Ascending aorta (tissue), 2 donors: ENCODE results near the gene PSAPL1. TPM values are rescaled to one million over a fixed set of nuclear protein-coding genes. Genes with fewer than 3 reads are reported as not detected.
"Not testable (repeated sequence)": the region's sequence is repeated elsewhere in the genome, so short reads cannot be mapped to it uniquely, and the experiment has no call there.

Experiments
- DNase-seq, 2 donors: peaks; one replicate each; pipeline ENCODE4 v3.0.0-alpha.2; 2019; ENCODE audit warnings: low spot score in 2 of 2
- H3K27ac ChIP-seq, 2 donors: fragments of 200-600 bp; sonication (generic); one replicate each; pipeline ENCODE4 v1.5.1; 2016 to 2017; ENCODE audit warnings: mild to moderate bottlenecking in 1 of 2
- H3K27me3 ChIP-seq: fragments of 200-600 bp; sonication (generic); one replicate; pipeline ENCODE4 v1.5.1; 2017
- H3K36me3 ChIP-seq, 2 donors: fragments of 200-600 bp; sonication (generic); one replicate each; pipeline ENCODE4 v1.5.1; 2016
- H3K4me1 ChIP-seq, 2 donors: fragments of 200-600 bp; sonication (generic); one replicate each; pipeline ENCODE4 v1.5.1; 2016 to 2017; ENCODE audit warnings: mild to moderate bottlenecking in 1 of 2
- H3K4me3 ChIP-seq, 2 donors: fragments of 200-600 bp; sonication (generic); one replicate each; pipeline ENCODE4 v1.5.1; 2016 to 2017; ENCODE audit warnings: mild to moderate bottlenecking in 1 of 2
- H3K9me3 ChIP-seq, 2 donors: fragments of 200-600 bp; sonication (generic); one replicate each; pipeline ENCODE4 v1.5.1; 2016
- intact Hi-C: fragments of 100-400 bp; cut with DNase I; formaldehyde crosslinking; loops from one replicate; pipeline ENCODE4 v1.15.1; 2023
- total RNA-seq: library from RNA; depleted of rRNA; stranded (reverse); fragments of >200 nt; gene quantifications from one replicate; pipeline ENCODE4 v1.1.0, GENCODE V29; 2016
- TF ChIP-seq, protein P1 (sequence below), 3 experiments: fragments of 200-600 bp in 2 of 3; fragments of 450-650 bp in 1 of 3; sonication (generic) in 2 of 3; IDR thresholded peaks; one replicate each; pipeline ENCODE4 v1.5.1; 2016 to 2019; ENCODE audit warnings: antibody characterized with exemption in 3 of 3, mild to moderate bottlenecking in 1 of 3, moderate library complexity in 1 of 3

PSAPL1 gene
- total RNA-seq, 1 donor from 2014 or later: not detected

DNA sequence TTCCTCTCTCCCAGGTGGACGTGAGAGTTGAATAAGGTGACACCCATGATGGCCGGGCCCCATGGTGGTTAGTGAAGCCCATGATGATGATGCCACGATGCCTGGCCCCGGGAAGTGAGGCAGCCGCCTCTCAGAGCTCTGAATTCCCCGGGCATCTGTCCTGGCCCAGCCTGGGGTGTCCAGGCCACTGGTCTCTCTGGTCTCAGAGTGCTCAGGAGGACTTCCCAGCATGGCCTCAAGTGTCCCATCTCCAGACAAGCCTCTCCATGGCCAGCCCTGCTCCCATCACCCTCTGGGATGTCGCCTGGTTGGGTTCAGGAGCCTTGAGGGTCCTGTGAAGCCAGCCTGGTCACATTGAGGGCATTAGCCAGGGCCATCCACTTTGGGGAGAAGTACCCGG is 24.7 kb upstream of the PSAPL1 start:
- DNase-seq: no peak
- H3K36me3 ChIP-seq: no peaks in the 10 kb centered on the region
- TF ChIP-seq, protein P1, sequence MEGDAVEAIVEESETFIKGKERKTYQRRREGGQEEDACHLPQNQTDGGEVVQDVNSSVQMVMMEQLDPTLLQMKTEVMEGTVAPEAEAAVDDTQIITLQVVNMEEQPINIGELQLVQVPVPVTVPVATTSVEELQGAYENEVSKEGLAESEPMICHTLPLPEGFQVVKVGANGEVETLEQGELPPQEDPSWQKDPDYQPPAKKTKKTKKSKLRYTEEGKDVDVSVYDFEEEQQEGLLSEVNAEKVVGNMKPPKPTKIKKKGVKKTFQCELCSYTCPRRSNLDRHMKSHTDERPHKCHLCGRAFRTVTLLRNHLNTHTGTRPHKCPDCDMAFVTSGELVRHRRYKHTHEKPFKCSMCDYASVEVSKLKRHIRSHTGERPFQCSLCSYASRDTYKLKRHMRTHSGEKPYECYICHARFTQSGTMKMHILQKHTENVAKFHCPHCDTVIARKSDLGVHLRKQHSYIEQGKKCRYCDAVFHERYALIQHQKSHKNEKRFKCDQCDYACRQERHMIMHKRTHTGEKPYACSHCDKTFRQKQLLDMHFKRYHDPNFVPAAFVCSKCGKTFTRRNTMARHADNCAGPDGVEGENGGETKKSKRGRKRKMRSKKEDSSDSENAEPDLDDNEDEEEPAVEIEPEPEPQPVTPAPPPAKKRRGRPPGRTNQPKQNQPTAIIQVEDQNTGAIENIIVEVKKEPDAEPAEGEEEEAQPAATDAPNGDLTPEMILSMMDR (IDR thresholded peaks at IDR 0.05): no peak
- no peaks in the 10 kb centered on the region for H3K4me1 ChIP-seq
- intact Hi-C loops: no loop called here
- no peaks in the 10 kb centered on the region for H3K9me3 ChIP-seq
- H3K27ac ChIP-seq: no peak overlapping the region
- no peak overlapping the region for H3K4me3 ChIP-seq
- no peaks in the 10 kb centered on the region for H3K27me3 ChIP-seq

- Histone ChIP-seq H3K36me3 (no peaks in the 10 kb centered on the region), H3K9me3 (no peaks in the 10 kb centered on the region), H3K27ac (no peak overlapping the region), H3K27me3 (no peaks in the 10 kb centered on the region), H3K4me3 (no peak overlapping the region), H3K4me1 (no peaks in the 10 kb centered on the region)
- intact Hi-C loops: no loop called here
- TF ChIP-seq, protein P1 (IDR thresholded peaks at IDR 0.05): no peak
- no peak for DNase-seq
Observed at GRCh38 chr4:7458477-7458876, 23.7 kb upstream of the PSAPL1 start.

- TF ChIP-seq, protein P1 (IDR thresholded peaks at IDR 0.05): no peak
- Histone ChIP-seq H3K4me1 (no peaks in the 10 kb centered on the region), H3K9me3 (no peaks in the 10 kb centered on the region), H3K36me3 (no peaks in the 10 kb centered on the region), H3K27me3 (no peaks in the 10 kb centered on the region), H3K4me3 (no peak overlapping the region), H3K27ac (no peak overlapping the region)
- DNase-seq: no peak
- intact Hi-C loops: no loop called here
Observed at GRCh38 chr4:7458066-7458425, 23.3 kb upstream of the PSAPL1 start.

DNA sequence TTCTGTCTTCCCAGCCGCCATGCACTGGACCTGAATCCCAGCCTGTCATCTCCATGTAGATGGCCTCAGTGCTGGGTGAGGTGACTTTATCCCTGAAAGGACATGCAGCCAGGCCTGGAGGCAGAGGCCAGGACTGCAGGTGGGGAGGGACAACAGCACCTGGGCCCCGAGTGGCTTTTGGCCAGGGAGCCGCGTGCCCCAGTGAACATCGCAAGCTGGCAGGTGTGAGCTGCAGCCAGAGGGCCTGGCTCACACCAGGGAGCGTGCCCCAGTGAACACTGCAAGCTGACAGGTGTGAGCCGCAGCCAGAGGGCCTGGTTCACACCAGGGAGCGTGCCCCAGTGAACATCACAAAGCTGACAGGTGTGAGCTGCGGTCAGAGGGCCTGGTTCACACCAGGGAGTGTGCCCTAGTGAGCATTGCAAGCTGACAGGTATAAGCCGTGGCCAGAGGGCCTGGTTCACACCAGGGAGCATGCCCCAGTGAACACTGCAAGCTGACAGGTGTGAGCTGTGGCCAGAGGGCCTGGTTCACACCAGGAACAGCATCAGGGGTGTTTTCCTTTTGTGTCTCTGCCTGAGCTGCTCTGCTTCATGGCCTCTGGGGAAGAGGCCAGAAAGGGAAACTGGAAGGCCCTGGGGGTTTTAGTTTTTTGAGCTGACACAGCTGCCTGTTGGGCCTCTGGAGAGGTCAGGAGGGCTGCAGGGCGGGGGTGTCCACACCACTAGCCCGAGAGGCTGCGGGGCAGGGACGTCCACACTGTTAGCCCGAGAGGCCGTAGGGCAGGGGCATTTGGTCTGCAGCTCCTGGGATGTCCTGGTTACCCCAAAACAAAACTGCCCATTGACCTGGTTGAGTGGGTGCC is 22.7 kb upstream of the PSAPL1 start:
- TF ChIP-seq, protein P1 (IDR thresholded peaks at IDR 0.05): no peak

DNA sequence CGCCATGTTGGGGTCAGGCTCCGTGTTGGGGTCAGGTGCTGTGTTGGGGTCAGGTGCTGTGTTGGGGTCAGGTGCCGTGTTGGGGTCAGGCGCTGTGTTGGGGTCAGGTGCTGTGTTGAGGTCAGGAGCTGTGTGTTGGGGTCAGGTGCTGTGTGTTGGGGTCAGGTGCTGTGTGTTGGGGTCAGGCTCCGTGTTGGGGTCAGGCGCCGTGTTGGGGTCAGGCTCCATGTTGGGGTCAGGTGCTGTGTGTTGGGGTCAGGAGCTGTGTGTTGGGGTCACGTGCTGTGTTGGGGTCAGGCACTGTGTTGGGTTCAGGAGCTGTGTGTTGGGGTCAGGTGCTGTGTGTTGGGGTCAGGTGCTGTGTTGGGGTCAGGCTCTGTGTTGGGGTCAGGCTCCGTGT is 18.1 kb upstream of the PSAPL1 start:
- H3K27ac ChIP-seq, intact Hi-C loops, H3K27me3 ChIP-seq, H3K36me3 ChIP-seq, DNase-seq, H3K4me1 ChIP-seq, H3K4me3 ChIP-seq, H3K9me3 ChIP-seq: not testable (repeated sequence)

More for the DNA sequence above, 22.7 kb upstream of the PSAPL1 start:
- H3K4me3 ChIP-seq: no peak overlapping the region
- no peak for DNase-seq
- H3K27ac ChIP-seq: no peak overlapping the region
- no peaks in the 10 kb centered on the region for H3K36me3 ChIP-seq
- intact Hi-C loops: no loop called here
- no peaks in the 10 kb centered on the region for H3K9me3 ChIP-seq
- no peaks in the 10 kb centered on the region for H3K27me3 ChIP-seq
- H3K4me1 ChIP-seq: no peaks in the 10 kb centered on the region

- no peak for DNase-seq
- no peaks in the 10 kb centered on the region for H3K27me3 ChIP-seq
- no peak overlapping the region for H3K27ac ChIP-seq
- H3K9me3 ChIP-seq: no peaks in the 10 kb centered on the region
- H3K4me1 ChIP-seq: no peaks in the 10 kb centered on the region
- intact Hi-C loops: no loop called here
- H3K4me3 ChIP-seq: no peak overlapping the region
- no peaks in the 10 kb centered on the region for H3K36me3 ChIP-seq
- TF ChIP-seq, protein P1 (IDR thresholded peaks at IDR 0.05): no peak
Observed at GRCh38 chr4:7451800-7452199, 17.1 kb upstream of the PSAPL1 start.
